ENCODE data around the gene DCK.
"Not testable (repeated sequence)": the region's sequence is repeated elsewhere in the genome, so short reads cannot be mapped to it uniquely, and the experiment has no call there.

Gene DCK

GRCh38 chr4:71052034-71052433 is 58.6 kb downstream of the DCK start:
- Histone ChIP-seq H3K36me3 (no peaks in the 10 kb centered on the region), H3K4me3 (no peak overlapping the region), H3K4me2 (no peak overlapping the region), H3K9me3 (no peaks in the 10 kb centered on the region), H3K9ac (no peak overlapping the region), H3K27me3 (no peaks in the 10 kb centered on the region), H4K20me1 (no peaks in the 10 kb centered on the region), H3K27ac (no peak overlapping the region), H3K4me1 (no peaks in the 10 kb centered on the region)
- TF ChIP-seq Cebpa-rat (IDR thresholded peaks at IDR 0.05): no peak

- Histone ChIP-seq H3K4me2 (no peak overlapping the region), H3K9me3 (no peaks in the 10 kb centered on the region), H3K9ac (no peak overlapping the region), H3K4me3 (no peak overlapping the region), H4K20me1 (no peaks in the 10 kb centered on the region), H3K36me3 (no peaks in the 10 kb centered on the region), H3K27ac (no peak overlapping the region), H3K4me1 (no peaks in the 10 kb centered on the region), H3K27me3 (no peaks in the 10 kb centered on the region)
- TF ChIP-seq Cebpa-rat (IDR thresholded peaks at IDR 0.05): no peak
These were observed 59.3 kb downstream of the DCK start for GRCh38 chr4:71052716-71053115.

DNA sequence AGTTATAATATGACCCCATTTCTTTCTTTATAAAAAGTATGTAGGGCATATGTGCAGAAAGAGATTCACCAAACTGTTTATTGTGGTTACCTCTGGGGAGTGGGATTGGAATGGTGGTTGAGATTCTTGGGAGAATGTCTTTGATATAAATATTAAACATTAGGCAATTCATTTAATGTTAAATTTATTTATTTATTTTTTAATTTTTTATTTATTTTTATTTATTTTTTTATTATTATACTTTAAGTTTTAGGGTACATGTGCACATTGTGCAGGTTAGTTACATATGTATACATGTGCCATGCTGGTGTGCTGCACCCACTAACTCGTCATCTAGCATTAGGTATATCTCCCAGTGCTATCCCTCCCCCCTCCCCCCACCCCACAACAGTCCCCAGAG is 60.2 kb downstream of the DCK start:
- not testable (repeated sequence) for H3K27me3 ChIP-seq, H4K20me1 ChIP-seq, H3K4me3 ChIP-seq, H3K36me3 ChIP-seq, H3K4me2 ChIP-seq, H3K9ac ChIP-seq, H3K27ac ChIP-seq, H3K9me3 ChIP-seq, H3K4me1 ChIP-seq

GRCh38 chr4:71059573-71059972 is 66.1 kb downstream of the DCK start:
- not testable (repeated sequence) for H3K9ac ChIP-seq, H3K27ac ChIP-seq, H3K4me3 ChIP-seq

DNA sequence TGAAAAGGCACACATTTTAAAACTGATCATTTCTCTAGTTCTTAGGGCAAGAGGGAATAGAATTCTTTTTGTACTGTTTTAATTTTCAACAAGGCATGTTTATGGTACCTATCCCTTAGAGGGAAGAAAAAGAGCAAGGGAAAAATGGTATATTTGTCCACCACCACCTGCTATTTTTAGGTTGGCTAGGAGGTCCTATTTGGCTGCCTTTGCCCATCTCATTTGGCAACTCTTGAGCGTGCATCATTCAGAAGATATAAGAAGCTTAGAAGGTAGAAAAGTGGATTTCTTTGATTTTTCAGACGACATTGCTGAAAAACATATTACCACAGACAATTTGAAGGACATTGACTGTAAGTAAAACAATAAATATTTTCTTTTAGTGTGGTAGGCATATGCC is 69.0 kb downstream of the DCK start:
- Histone ChIP-seq H3K4me2 (no peak overlapping the region), H3K27me3 (no peaks in the 10 kb centered on the region), H3K4me3 (no peak overlapping the region), H3K36me3 (no peaks in the 10 kb centered on the region), H4K20me1 (no peaks in the 10 kb centered on the region), H3K9me3 (no peaks in the 10 kb centered on the region), H3K9ac (no peak overlapping the region), H3K4me1 (no peaks in the 10 kb centered on the region), H3K27ac (no peak overlapping the region)
- no peak for TF ChIP-seq Cebpa-rat (IDR thresholded peaks at IDR 0.05)

More at GRCh38 chr4:71059573-71059972, 66.1 kb downstream of the DCK start:
- H3K4me2 ChIP-seq, H3K9me3 ChIP-seq, H3K4me1 ChIP-seq, H3K27me3 ChIP-seq, H4K20me1 ChIP-seq, H3K36me3 ChIP-seq: not testable (repeated sequence)

DNA sequence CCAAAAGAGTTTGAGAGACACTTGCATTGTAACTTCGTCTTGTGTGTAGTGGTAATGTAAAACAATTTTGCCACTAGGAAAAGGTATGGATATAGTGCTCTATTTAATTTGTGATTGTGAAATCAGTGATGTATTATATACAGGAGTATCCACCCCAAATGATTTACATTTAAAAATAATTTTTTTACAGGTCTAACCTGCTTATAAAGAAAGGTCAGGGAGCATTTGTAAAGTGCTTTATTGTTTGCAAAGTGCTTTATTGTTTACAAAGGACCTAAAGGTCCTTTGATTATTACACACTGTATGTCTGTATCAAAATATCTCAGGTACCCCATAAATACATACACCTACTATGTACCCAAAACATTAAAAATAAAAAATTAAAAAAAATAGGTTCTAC is 70.3 kb downstream of the DCK start:
- Histone ChIP-seq H3K27ac (no peak overlapping the region), H3K4me3 (no peak overlapping the region)
- no peak for TF ChIP-seq Cebpa-rat (IDR thresholded peaks at IDR 0.05)

DNA sequence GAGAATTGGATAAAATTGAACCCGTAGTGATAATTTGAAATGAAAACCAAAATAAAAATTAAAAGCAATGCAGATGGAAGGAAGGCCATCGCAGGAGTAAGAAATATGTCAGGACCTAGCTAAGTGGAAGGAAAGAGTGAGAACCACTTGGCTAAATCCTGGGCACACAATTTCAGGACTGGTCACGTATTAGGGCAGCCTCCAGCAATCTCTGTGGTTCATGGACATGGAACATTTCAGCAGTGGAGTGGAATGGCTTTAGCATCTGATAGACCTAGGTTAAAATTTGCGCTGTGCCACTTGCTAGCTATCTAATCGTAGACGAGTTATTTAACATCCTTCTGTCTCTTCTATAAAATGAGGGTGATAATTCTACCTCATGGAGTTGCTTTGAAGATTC is 71.1 kb downstream of the DCK start:
- no peak overlapping the region for H3K4me2 ChIP-seq
- no peak for TF ChIP-seq Cebpa-rat (IDR thresholded peaks at IDR 0.05)
- H3K9me3 ChIP-seq: no peaks in the 10 kb centered on the region
- H3K9ac ChIP-seq: no peak overlapping the region
- H3K27ac ChIP-seq: no peak overlapping the region
- no peaks in the 10 kb centered on the region for H4K20me1 ChIP-seq
- H3K36me3 ChIP-seq: no peaks in the 10 kb centered on the region
- no peaks in the 10 kb centered on the region for H3K27me3 ChIP-seq
- H3K4me1 ChIP-seq: no peaks in the 10 kb centered on the region
- H3K4me3 ChIP-seq: no peak overlapping the region

More for the DNA sequence above, 70.3 kb downstream of the DCK start:
- no peaks in the 10 kb centered on the region for H4K20me1 ChIP-seq
- H3K9ac ChIP-seq: no peak overlapping the region
- no peaks in the 10 kb centered on the region for H3K36me3 ChIP-seq
- no peaks in the 10 kb centered on the region for H3K27me3 ChIP-seq
- H3K4me1 ChIP-seq: no peaks in the 10 kb centered on the region
- no peak overlapping the region for H3K4me2 ChIP-seq
- no peaks in the 10 kb centered on the region for H3K9me3 ChIP-seq

DNA sequence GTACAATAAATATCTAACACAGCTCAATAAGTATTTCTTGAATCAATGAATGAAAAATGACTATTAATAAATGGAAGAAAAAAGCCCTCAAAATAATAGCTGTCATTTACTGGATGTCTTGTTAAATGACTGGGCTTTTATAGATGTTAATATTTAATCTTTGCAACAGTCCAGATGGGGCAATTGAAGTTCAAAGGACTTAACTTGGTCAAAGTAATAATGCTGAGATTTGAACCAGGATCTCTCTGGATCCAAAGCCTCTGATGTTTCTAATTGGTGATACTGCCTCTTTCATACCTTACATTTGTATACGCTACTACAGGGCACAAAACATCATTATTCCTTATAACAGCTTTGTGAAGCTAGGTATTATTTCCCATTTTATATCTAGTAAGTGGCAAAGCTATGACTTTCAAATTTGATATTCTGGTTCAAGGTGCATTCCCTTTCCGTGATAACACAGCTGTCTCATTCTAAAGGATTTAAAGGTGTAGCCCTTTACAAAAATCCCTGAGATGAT is 72.6 kb downstream of the DCK start:
- no peak for TF ChIP-seq Cebpa-rat (IDR thresholded peaks at IDR 0.05)
- no peaks in the 10 kb centered on the region for H3K9me3 ChIP-seq
- H3K27me3 ChIP-seq: no peaks in the 10 kb centered on the region

GRCh38 chr4:71066737-71067716 is 73.6 kb downstream of the DCK start:
- TF ChIP-seq Cebpa-rat (IDR thresholded peaks at IDR 0.05): no peak
- no peaks in the 10 kb centered on the region for H3K27me3 ChIP-seq
- H3K4me1 ChIP-seq: no peaks in the 10 kb centered on the region

More for the DNA sequence above, 72.6 kb downstream of the DCK start:
- Histone ChIP-seq H4K20me1 (no peaks in the 10 kb centered on the region), H3K4me3 (no peak overlapping the region), H3K4me1 (no peaks in the 10 kb centered on the region), H3K9ac (no peak overlapping the region), H3K4me2 (no peak overlapping the region), H3K27ac (no peak overlapping the region), H3K36me3 (no peaks in the 10 kb centered on the region)

DNA sequence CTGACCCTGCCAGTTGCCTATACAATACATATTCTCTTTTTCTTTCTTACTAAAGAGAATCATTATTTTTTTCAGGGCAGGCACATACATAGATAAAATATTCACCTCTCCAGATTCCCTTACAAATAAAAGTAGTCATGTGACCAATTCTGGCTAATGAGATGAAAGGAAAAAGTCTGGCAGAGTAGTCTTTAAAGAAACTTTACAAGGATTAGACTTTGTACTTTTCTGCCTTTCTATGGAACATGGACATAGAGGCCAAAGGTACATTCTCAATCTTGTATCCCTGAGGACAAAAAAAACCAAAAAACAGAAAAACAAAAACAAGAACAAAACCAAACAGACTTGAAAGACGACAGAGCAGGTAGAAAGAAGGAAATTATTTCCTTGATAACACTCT is 75.6 kb downstream of the DCK start:
- H3K9me3 ChIP-seq: no peaks in the 10 kb centered on the region
- H3K4me2 ChIP-seq: no peak overlapping the region
- H3K27ac ChIP-seq: no peak overlapping the region
- H3K36me3 ChIP-seq: no peaks in the 10 kb centered on the region
- no peaks in the 10 kb centered on the region for H4K20me1 ChIP-seq
- no peak overlapping the region for H3K4me3 ChIP-seq
- no peak overlapping the region for H3K9ac ChIP-seq
- no peaks in the 10 kb centered on the region for H3K27me3 ChIP-seq
- no peak for TF ChIP-seq Cebpa-rat (IDR thresholded peaks at IDR 0.05)
- no peaks in the 10 kb centered on the region for H3K4me1 ChIP-seq

More at GRCh38 chr4:71066737-71067716, 73.6 kb downstream of the DCK start:
- H3K36me3 ChIP-seq: no peaks in the 10 kb centered on the region
- no peaks in the 10 kb centered on the region for H3K9me3 ChIP-seq
- H4K20me1 ChIP-seq: no peaks in the 10 kb centered on the region
- no peak overlapping the region for H3K9ac ChIP-seq
- H3K27ac ChIP-seq: no peak overlapping the region
- no peak overlapping the region for H3K4me2 ChIP-seq
- no peak overlapping the region for H3K4me3 ChIP-seq

All from BLaER1 (cell line).